LNCaP clone FGC (cell line): ENCODE results near the gene DUSP16.
A peak's percentile ranks its signal among the peaks of the same experiment; 100 is the strongest.
"Not testable (repeated sequence)": the region's sequence is repeated elsewhere in the genome, so short reads cannot be mapped to it uniquely, and the experiment has no call there.

Experiments used
- DNase-seq: peaks from one replicate; pipeline ENCODE4 v3.0.0-alpha.2; 2011; ENCODE audit warnings: low read depth
- H3K4me3 ChIP-seq: 2 replicates; pipeline ENCODE4 v1.5.1; 2011; ENCODE audit warnings: mild to moderate bottlenecking, low read depth, low read length, control low read depth
- CTCF ChIP-seq: IDR thresholded peaks from 2 replicates; pipeline ENCODE4 v1.5.1; 2012; ENCODE audit warnings: mild to moderate bottlenecking; ENCODE audit not compliant: control insufficient read depth, insufficient read depth; ENCODE audit errors: extremely low read depth

The DUSP16 gene

GRCh38 chr12:12474931-12475795, 87.5 kb downstream of the DUSP16 start:
- H3K4me3 ChIP-seq: no peak overlapping the region
- no peak for DNase-seq
- no peak for TF ChIP-seq CTCF

DNA sequence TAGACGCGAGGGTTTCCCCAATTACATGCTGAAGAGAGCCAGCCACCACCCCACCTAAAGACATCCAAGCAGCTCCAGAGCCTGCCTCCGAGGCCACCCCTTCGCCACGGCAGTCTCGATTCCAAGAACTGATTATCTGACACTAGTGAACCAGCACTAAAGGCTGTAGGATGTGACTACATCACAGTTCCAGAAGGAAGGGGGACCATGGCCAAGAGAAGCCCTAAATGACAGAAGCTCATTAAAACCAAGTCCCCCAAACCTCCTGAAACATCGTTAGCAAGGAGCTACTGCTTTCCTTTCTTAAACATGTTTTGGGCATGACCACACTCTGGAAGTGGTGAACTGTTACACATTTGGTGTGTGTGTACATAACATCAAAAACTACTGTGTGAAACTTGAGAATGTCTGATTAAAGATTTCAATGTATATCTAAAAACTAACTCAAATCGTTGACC, 88.2 kb downstream of the DUSP16 start:
- H3K4me3 ChIP-seq: no peak overlapping the region
- TF ChIP-seq CTCF: no peak
- no peak for DNase-seq

DNA sequence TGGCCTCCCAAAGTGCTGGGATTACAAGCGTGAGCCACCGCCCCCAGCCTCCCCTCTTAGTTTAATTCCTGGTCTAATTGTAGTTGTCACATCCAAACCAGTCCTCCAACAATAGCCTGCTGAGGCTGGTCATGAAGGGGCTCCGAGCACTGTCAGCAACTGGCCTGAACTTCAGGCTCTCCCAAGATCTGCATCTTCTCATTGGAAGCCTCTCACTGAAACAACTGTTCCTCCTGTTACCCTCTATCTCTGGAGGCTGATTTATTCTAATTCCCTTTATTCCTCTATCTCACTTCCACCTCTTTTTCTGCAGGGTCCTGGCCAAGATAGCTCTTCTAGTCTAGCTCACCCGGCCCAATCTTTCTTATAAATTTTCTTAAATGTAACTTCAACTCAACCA, 89.4 kb downstream of the DUSP16 start:
- H3K4me3 ChIP-seq: no peak overlapping the region
- DNase-seq: no peak
- no peak for TF ChIP-seq CTCF

- not testable (repeated sequence) for H3K4me3 ChIP-seq, DNase-seq
Observed at GRCh38 chr12:12471982-12472961, 90.4 kb downstream of the DUSP16 start.

GRCh38 chr12:12470751-12471306, 91.8 kb downstream of the DUSP16 start:
- peak; percentile 53 for DNase-seq
- no peak for TF ChIP-seq CTCF
- no peak overlapping the region for H3K4me3 ChIP-seq

DNA sequence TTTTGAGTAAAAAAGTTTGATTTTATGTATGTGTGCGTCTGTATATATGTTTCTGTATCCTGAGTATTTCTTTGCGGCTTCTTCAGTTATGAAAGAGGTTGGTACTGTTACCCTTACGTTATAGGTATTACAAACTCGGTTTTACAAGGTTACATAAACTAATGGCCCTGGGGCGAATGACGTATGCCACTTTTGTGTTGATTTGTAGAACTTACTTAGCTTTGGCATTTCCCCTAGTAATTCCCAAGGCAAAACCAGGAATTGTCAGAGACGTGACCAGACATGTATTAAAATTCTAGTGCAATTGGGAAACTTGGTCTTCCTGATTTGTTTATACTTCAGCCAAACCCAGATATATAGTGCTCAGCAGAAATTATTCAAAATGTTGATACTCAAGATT, 93.3 kb downstream of the DUSP16 start:
- TF ChIP-seq CTCF: no peak
- DNase-seq: peak; percentile 38
- no peak overlapping the region for H3K4me3 ChIP-seq

- no peak for DNase-seq
- H3K4me3 ChIP-seq: no peak overlapping the region
- no peak for TF ChIP-seq CTCF
Observed at GRCh38 chr12:12468575-12468974, 94.1 kb downstream of the DUSP16 start.
